PC-3 (cell line): ENCODE data around the gene SEC31A. TPM values are rescaled to one million over a fixed set of nuclear protein-coding genes. Genes with fewer than 3 reads are reported as not detected.
A peak's percentile ranks its signal among the peaks of the same experiment; 100 is the strongest.

Experiments used
- ATAC-seq: fragments of 200-7000 bp; cut with Tn5 transposase; 2 replicates; pipeline ENCODE4 v1.9.1; 2020; ENCODE audit warnings: mild to moderate bottlenecking, moderate library complexity
- BruUV-seq: library from RNA; stranded (reverse); fragments of 400-500 nt; replicated peaks from 2 replicates; lab custom pipeline; 2021; lab: Mats Ljungman, UMichigan
- CTCF ChIA-PET: fragments of 300-600 bp; sonication (Branson Sonifier 250); formaldehyde crosslinking; loops from one replicate; lab custom pipeline; 2022; ENCODE audit warnings: antibody characterized with exemption; lab: Charles Lee
- POLR2A ChIA-PET: fragments of 300-600 bp; sonication (Branson Sonifier 250); formaldehyde crosslinking; loops from one replicate; lab custom pipeline; 2022; ENCODE audit warnings: antibody characterized with exemption; ENCODE audit not compliant: unreplicated experiment; lab: Charles Lee
- DNase-seq: peaks from one replicate; pipeline ENCODE4 v3.0.0-alpha.2; 2015
- H2AFZ ChIP-seq: fragments of 300-600 bp; sonication (generic); 2 replicates; pipeline ENCODE4 v1.6.0; 2016; ENCODE audit warnings: antibody characterized with exemption, low read length
- H3F3A ChIP-seq: fragments of 300-600 bp; sonication (generic); one replicate; pipeline ENCODE4 v1.6.0; 2017; ENCODE audit warnings: antibody characterized with exemption, low read length, control low read depth, mild to moderate bottlenecking; ENCODE audit not compliant: unreplicated experiment
- H3K27ac ChIP-seq: fragments of 300-600 bp; sonication (generic); 2 replicates; pipeline ENCODE4 v1.5.1; 2016; ENCODE audit warnings: mild to moderate bottlenecking, low read length
- H3K27me3 ChIP-seq: fragments of 300-600 bp; sonication (generic); 2 replicates; pipeline ENCODE4 v1.6.1; 2016; ENCODE audit warnings: low read length, mixed read lengths
- H3K36me3 ChIP-seq: fragments of 300-600 bp; sonication (generic); 2 replicates; pipeline ENCODE4 v1.6.1; 2016; ENCODE audit warnings: low read depth, mixed run types, low read length, mixed read lengths
- H3K4me1 ChIP-seq: fragments of 300-600 bp; sonication (generic); 2 replicates; pipeline ENCODE4 v1.5.1; 2016; ENCODE audit warnings: low read length; ENCODE audit not compliant: insufficient read depth
- H3K4me2 ChIP-seq: fragments of 300-600 bp; sonication (generic); 2 replicates; pipeline ENCODE4 v1.6.0; 2016; ENCODE audit warnings: low read length
- H3K4me3 ChIP-seq: fragments of 300-600 bp; sonication (generic); 2 replicates; pipeline ENCODE4 v1.5.1; 2016; ENCODE audit warnings: mild to moderate bottlenecking, low read length, mixed read lengths
- H3K79me2 ChIP-seq: fragments of 300-600 bp; sonication (generic); 2 replicates; pipeline ENCODE4 v1.6.1; 2017; ENCODE audit warnings: low read length, mixed read lengths
- H3K9ac ChIP-seq: fragments of 300-600 bp; sonication (generic); 2 replicates; pipeline ENCODE4 v1.6.0; 2016; ENCODE audit warnings: mild to moderate bottlenecking, low read length
- H3K9me2 ChIP-seq: fragments of 300-600 bp; sonication (generic); replicated peaks from 2 replicates; pipeline ENCODE4 v1.6.1; 2016; ENCODE audit warnings: mixed run types, low read length, mixed read lengths
- H3K9me3 ChIP-seq: fragments of 300-600 bp; sonication (generic); 2 replicates; pipeline ENCODE4 v1.6.1; 2016; ENCODE audit warnings: low read length, mixed read lengths
- H4K20me1 ChIP-seq: fragments of 300-600 bp; sonication (generic); 2 replicates; pipeline ENCODE4 v1.6.1; 2016; ENCODE audit warnings: low read length, mixed read lengths
- CTCF ChIP-seq: fragments of 300-600 bp; sonication (generic); conservative IDR thresholded peaks from 2 replicates; pipeline ENCODE4 v1.5.1; 2017; ENCODE audit warnings: antibody characterized with exemption, low read depth, mild to moderate bottlenecking, low read length
- EZH2 ChIP-seq: fragments of 300-600 bp; sonication (generic); IDR thresholded peaks from one replicate; pipeline ENCODE4 v1.6.1; 2017; ENCODE audit warnings: antibody characterized with exemption, mild to moderate bottlenecking, low read length; ENCODE audit not compliant: unreplicated experiment
- EZH2phosphoT487 ChIP-seq: fragments of 300-600 bp; sonication (generic); IDR thresholded peaks from 2 replicates; pipeline ENCODE4 v1.6.1; 2018; ENCODE audit warnings: mild to moderate bottlenecking, antibody characterized with exemption, low read length, borderline replicate concordance
- intact Hi-C: fragments of 100-400 bp; cut with micrococcal nuclease; formaldehyde crosslinking; loops from 2 replicates; pipeline ENCODE4 v1.9.0; 2023
- total RNA-seq: library from RNA; depleted of rRNA; stranded (reverse); fragments of >200 nt; gene quantifications from 2 replicates; pipeline ENCODE4 v1.2.3, GENCODE V29; 2014

Gene SEC31A
- total RNA-seq, 1 experiment from 2014 or later: 47.4 TPM

GRCh38 chr4:82913305-82913704 lies 22.4 kb upstream of the SEC31A start:
- Histone ChIP-seq H3K36me3 (no peaks in the 10 kb centered on the region), H3K9me3 (no peaks in the 10 kb centered on the region), H3K79me2 (no peaks in the 10 kb centered on the region), H3K4me2 (no peak overlapping the region), H4K20me1 (no peaks in the 10 kb centered on the region), H3K27me3 (no peaks in the 10 kb centered on the region), H3K9ac (no peak overlapping the region), H3K27ac (no peak overlapping the region), H3K4me1 (no peaks in the 10 kb centered on the region), H3K4me3 (no peak overlapping the region), H3K9me2 (no peaks in the 10 kb centered on the region), H2AFZ (no peak overlapping the region), H3F3A (no peaks in the 10 kb centered on the region)
- TF ChIP-seq EZH2: no peak
- no peak for TF ChIP-seq CTCF
- no peak for TF ChIP-seq EZH2phosphoT487
- CTCF ChIA-PET: no interaction called here
- DNase-seq (no peak), ATAC-seq (no peak)
- POLR2A ChIA-PET: no interaction called here
- intact Hi-C loops: no loop called here
- BruUV-seq: no TSS peak

GRCh38 chr4:82909326-82909725 lies 18.4 kb upstream of the SEC31A start:
- Histone ChIP-seq H3K9ac (no peak overlapping the region), H2AFZ (no peak overlapping the region), H3K79me2 (no peaks in the 10 kb centered on the region), H3K9me2 (no peaks in the 10 kb centered on the region), H3K36me3 (no peaks in the 10 kb centered on the region), H3F3A (no peaks in the 10 kb centered on the region), H3K4me2 (no peak overlapping the region), H3K4me3 (no peak overlapping the region), H3K27me3 (no peaks in the 10 kb centered on the region), H3K27ac (no peak overlapping the region), H4K20me1 (no peaks in the 10 kb centered on the region), H3K9me3 (no peaks in the 10 kb centered on the region), H3K4me1 (peaks cover 11% of the 10 kb centered on the region)
- BruUV-seq: no TSS peak
- no peak for TF ChIP-seq CTCF
- no peak for TF ChIP-seq EZH2phosphoT487
- no peak for TF ChIP-seq EZH2
- CTCF ChIA-PET: no interaction called here
- DNase-seq (no peak), ATAC-seq (peak; percentile 76)
- POLR2A ChIA-PET: interaction anchor here (0.6 kb wide), 1 partner anchor 126 kb away, joined by 19 read pairs; the partner anchor contains the start of gene COPS4
- intact Hi-C loops: no loop called here

GRCh38 chr4:82906469-82906868 lies 15.5 kb upstream of the SEC31A start:
- Histone ChIP-seq H2AFZ (no peak overlapping the region), H3K9me3 (no peaks in the 10 kb centered on the region), H3K4me2 (no peak overlapping the region), H3K79me2 (peaks cover 16% of the 10 kb centered on the region), H4K20me1 (no peaks in the 10 kb centered on the region), H3K4me3 (no peak overlapping the region), H3K9me2 (no peaks in the 10 kb centered on the region), H3K36me3 (no peaks in the 10 kb centered on the region), H3K4me1 (peaks cover 13% of the 10 kb centered on the region), H3K27ac (no peak overlapping the region), H3F3A (no peaks in the 10 kb centered on the region), H3K9ac (no peak overlapping the region), H3K27me3 (no peaks in the 10 kb centered on the region)
- ATAC-seq (no peak), DNase-seq (no peak)
- TF ChIP-seq EZH2phosphoT487: no peak
- no peak for TF ChIP-seq EZH2
- TF ChIP-seq CTCF: no peak
- BruUV-seq: no TSS peak
- CTCF ChIA-PET: no interaction called here
- intact Hi-C loops: no loop called here
- POLR2A ChIA-PET: no interaction called here
